GM21786 (cell line): ENCODE data around the gene NFKBIL1.
A peak's percentile ranks its signal among the peaks of the same experiment; 100 is the strongest.

Source experiments
- ATAC-seq: cut with Tn5 transposase; IDR thresholded peaks from one replicate; pipeline ENCODE4 v1.9.1; 2021; ENCODE audit not compliant: unreplicated experiment

NFKBIL1 gene

DNA sequence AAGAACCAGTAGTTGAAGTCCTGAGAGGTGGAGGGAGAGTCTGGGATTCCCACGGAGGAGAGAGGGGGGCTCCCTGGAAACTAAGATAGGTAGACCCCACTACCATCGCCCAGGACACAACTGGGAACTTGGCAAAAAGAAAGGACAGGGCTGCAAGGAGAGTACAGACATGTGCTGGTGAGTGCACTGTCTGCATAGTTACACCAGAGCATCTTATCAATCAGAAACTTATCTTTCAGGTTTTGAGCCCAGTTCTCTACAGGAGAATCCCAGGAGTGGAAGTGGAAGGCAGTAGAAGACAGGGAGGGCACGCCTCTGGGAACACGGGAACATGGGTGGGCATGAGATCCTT lies 12.2 kb downstream of the NFKBIL1 start:
- no peak for ATAC-seq

DNA sequence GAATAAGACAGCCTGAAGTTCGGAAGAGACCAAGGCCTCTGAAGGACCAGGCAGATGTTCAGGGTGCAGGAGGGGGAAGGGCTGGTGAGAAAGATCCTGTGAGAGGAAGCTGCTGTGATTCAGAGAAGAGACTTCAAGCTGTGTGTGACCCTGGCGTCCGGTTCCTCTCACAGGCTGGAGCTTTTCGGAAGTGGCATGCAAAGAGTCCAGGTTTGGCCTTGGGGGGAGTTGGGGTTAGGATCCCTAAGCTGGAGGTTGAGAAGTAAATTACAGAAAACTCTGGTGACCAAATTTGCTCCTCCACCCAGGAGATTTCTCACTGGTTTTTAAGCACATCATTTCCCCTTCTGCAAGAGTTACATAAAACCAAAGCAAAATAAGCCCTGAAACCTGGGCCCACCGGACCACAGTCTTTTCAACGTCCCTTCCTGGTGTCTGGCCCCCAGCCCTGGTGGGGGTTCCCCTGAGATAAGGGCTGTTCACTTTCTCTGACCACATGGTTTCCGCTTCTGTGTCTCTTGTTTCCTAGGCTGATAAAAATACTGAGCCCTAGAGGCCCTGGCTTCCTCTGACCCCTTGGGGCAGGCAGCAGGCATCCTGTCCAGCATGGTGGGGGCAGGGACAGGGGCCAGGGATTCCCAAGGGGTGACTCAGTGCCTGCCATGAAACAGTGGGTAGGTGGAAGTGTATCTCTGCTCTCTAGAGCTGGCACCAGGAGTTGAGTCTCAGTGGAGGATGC lies 12.7 kb downstream of the NFKBIL1 start:
- peak; percentile 67 for ATAC-seq

DNA sequence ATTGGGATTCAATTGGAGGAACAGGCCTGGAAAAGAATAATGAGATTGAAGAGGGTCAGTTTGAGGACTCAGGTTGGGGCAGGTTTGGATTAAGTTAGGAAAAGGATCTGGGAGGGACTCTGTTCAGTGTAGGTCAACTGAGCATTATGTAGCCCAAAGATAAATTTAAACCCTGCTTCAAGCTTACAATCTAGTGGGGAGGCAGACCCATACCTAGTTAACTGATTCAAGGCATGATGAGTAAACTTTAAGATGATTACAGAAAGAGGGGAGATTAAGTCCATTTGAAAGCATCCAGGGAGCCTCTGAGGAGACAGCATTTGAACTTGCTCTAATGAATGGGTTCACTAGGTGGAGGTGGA lies 13.3 kb downstream of the NFKBIL1 start:
- ATAC-seq = no peak

DNA sequence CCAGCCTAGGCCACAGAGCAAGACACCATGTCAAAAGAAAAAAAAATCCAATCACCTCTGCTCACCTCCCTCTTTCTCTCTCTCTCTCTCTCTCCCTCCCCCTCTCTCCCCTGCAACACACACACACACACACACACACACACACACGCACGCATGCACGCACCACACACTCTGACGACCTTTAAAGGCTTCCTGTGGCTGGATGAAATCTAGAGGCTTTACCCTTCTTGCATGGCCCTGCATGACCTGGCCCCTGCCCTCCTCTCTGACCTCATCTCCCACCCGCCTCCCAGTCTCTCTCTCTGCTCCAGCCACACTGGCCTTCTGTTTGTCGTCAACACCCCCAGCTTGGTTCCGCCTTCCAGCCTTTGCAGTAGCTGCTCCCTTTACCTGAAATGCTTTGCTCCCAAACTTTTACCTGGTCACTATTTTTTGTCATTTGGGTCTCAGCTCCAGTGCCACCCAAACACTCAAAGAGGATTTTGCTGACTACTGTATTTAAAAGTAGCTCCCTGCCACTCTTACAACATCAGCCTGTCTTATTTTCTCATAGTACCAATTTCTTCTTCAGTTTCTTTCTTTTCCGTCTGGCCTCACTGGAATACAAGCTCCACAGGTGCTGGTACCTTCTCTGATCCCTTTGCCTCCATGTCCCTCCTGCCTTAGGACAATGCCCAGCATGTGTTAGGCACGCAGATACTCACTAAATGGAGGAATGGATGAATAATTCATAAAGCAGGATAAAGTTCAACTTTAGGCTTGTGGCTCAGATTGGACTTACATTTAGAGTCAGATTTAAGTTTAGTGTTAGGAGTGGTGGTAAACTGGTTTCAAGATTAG lies 20.3 kb downstream of the NFKBIL1 start:
- ATAC-seq = no peak

DNA sequence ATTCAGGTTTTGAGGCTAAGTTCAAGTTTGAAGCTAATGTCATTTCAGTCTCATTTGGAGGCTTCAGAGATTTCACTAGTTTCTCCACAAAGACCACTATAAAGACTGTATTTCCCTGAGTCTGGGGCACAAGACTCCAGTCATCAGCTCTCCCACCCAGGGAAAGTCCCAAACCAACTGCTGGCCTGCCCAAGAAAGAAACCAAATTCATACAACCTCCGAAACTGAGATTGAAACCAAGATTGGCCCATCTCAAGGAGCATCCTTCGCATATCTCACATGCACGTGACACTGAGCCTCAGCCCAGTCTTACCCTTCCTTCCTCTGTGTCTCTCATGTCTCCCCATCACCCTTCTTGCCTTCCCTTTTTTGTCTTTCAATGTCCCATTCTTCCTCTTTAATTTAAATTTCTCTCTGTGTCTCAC lies 21.1 kb downstream of the NFKBIL1 start:
- peak; percentile 54 for ATAC-seq

DNA sequence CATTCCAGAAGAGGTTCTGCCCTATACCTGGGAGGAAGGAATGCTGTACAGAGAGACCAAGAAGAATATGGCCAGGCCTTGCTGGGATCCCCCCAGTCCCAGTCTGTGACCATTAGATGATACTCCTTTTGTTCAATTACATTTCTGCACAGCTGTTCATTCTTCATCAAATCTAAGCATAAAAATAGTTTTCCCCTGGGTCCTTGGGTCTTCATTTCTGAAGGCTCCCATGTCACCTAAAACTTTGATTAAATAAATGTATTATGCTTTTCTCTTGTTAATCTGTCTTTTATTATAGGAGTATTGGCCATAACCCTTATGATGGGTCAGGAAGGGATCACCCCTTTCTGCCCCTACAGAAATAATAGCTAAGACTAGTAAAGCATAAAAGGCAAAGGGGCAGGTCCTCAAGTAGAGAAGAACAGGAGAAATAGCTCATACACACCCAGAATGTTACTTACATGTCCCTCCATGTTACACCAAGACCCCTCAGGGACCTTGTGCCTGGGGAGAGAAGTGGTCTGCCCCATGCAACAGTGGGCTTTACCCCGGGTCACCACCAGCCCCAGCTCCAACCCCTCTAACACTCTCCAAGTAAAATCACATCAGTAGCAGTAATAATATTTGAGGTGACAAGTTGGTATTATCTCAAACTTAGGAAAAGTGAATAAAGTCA lies 22.6 kb downstream of the NFKBIL1 start:
- ATAC-seq = no peak

DNA sequence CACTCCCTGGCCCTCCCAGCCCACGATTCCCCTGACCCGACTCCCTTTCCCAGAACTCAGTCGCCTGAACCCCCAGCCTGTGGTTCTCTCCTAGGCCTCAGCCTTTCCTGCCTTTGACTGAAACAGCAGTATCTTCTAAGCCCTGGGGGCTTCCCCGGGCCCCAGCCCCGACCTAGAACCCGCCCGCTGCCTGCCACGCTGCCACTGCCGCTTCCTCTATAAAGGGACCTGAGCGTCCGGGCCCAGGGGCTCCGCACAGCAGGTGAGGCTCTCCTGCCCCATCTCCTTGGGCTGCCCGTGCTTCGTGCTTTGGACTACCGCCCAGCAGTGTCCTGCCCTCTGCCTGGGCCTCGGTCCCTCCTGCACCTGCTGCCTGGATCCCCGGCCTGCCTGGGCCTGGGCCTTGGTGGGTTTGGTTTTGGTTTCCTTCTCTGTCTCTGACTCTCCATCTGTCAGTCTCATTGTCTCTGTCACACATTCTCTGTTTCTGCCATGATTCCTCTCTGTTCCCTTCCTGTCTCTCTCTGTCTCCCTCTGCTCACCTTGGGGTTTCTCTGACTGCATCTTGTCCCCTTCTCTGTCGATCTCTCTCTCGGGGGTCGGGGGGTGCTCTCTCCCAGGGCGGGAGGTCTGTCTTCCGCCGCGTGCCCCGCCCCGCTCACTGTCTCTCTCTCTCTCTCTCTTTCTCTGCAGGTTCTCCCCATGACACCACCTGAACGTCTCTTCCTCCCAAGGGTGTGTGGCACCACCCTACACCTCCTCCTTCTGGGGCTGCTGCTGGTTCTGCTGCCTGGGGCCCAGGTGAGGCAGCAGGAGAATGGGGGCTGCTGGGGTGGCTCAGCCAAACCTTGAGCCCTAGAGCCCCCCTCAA lies 24.9 kb downstream of the NFKBIL1 start, which contains the start of gene LTA:
TSS of gene LTA (plus strand) at position 249 of the 871 bp plus-strand sequence. CDS start at position 703, 454 bp downstream.
- ATAC-seq = no peak

DNA sequence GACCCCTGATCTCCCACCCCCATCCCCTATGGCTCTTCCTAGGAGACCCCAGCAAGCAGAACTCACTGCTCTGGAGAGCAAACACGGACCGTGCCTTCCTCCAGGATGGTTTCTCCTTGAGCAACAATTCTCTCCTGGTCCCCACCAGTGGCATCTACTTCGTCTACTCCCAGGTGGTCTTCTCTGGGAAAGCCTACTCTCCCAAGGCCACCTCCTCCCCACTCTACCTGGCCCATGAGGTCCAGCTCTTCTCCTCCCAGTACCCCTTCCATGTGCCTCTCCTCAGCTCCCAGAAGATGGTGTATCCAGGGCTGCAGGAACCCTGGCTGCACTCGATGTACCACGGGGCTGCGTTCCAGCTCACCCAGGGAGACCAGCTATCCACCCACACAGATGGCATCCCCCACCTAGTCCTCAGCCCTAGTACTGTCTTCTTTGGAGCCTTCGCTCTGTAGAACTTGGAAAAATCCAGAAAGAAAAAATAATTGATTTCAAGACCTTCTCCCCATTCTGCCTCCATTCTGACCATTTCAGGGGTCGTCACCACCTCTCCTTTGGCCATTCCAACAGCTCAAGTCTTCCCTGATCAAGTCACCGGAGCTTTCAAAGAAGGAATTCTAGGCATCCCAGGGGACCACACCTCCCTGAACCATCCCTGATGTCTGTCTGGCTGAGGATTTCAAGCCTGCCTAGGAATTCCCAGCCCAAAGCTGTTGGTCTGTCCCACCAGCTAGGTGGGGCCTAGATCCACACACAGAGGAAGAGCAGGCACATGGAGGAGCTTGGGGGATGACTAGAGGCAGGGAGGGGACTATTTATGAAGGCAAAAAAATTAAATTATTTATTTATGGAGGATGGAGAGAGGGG lies 26.1 kb downstream of the NFKBIL1 start:
- no peak for ATAC-seq

DNA sequence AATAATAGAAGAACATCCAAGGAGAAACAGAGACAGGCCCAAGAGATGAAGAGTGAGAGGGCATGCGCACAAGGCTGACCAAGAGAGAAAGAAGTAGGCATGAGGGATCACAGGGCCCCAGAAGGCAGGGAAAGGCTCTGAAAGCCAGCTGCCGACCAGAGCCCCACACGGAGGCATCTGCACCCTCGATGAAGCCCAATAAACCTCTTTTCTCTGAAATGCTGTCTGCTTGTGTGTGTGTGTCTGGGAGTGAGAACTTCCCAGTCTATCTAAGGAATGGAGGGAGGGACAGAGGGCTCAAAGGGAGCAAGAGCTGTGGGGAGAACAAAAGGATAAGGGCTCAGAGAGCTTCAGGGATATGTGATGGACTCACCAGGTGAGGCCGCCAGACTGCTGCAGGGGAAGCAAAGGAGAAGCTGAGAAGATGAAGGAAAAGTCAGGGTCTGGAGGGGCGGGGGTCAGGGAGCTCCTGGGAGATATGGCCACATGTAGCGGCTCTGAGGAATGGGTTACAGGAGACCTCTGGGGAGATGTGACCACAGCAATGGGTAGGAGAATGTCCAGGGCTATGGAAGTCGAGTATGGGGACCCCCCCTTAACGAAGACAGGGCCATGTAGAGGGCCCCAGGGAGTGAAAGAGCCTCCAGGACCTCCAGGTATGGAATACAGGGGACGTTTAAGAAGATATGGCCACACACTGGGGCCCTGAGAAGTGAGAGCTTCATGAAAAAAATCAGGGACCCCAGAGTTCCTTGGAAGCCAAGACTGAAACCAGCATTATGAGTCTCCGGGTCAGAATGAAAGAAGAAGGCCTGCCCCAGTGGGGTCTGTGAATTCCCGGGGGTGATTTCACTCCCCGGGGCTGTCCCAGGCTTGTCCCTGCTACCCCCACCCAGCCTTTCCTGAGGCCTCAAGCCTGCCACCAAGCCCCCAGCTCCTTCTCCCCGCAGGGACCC lies 27.0 kb downstream of the NFKBIL1 start:
- ATAC-seq = no peak

DNA sequence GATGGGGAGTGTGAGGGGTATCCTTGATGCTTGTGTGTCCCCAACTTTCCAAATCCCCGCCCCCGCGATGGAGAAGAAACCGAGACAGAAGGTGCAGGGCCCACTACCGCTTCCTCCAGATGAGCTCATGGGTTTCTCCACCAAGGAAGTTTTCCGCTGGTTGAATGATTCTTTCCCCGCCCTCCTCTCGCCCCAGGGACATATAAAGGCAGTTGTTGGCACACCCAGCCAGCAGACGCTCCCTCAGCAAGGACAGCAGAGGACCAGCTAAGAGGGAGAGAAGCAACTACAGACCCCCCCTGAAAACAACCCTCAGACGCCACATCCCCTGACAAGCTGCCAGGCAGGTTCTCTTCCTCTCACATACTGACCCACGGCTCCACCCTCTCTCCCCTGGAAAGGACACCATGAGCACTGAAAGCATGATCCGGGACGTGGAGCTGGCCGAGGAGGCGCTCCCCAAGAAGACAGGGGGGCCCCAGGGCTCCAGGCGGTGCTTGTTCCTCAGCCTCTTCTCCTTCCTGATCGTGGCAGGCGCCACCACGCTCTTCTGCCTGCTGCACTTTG lies 28.0 kb downstream of the NFKBIL1 start, which contains the start of gene TNF:
TSS of gene TNF (plus strand) at position 231 of the 567 bp plus-strand sequence. CDS start at position 408, 177 bp downstream.
- no peak for ATAC-seq

DNA sequence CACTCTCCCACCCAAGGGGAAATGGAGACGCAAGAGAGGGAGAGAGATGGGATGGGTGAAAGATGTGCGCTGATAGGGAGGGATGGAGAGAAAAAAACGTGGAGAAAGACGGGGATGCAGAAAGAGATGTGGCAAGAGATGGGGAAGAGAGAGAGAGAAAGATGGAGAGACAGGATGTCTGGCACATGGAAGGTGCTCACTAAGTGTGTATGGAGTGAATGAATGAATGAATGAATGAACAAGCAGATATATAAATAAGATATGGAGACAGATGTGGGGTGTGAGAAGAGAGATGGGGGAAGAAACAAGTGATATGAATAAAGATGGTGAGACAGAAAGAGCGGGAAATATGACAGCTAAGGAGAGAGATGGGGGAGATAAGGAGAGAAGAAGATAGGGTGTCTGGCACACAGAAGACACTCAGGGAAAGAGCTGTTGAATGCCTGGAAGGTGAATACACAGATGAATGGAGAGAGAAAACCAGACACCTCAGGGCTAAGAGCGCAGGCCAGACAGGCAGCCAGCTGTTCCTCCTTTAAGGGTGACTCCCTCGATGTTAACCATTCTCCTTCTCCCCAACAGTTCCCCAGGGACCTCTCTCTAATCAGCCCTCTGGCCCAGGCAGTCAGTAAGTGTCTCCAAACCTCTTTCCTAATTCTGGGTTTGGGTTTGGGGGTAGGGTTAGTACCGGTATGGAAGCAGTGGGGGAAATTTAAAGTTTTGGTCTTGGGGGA lies 28.7 kb downstream of the NFKBIL1 start:
- no peak for ATAC-seq

DNA sequence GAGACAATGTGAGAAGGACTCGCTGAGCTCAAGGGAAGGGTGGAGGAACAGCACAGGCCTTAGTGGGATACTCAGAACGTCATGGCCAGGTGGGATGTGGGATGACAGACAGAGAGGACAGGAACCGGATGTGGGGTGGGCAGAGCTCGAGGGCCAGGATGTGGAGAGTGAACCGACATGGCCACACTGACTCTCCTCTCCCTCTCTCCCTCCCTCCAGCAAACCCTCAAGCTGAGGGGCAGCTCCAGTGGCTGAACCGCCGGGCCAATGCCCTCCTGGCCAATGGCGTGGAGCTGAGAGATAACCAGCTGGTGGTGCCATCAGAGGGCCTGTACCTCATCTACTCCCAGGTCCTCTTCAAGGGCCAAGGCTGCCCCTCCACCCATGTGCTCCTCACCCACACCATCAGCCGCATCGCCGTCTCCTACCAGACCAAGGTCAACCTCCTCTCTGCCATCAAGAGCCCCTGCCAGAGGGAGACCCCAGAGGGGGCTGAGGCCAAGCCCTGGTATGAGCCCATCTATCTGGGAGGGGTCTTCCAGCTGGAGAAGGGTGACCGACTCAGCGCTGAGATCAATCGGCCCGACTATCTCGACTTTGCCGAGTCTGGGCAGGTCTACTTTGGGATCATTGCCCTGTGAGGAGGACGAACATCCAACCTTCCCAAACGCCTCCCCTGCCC lies 29.6 kb downstream of the NFKBIL1 start:
- no peak for ATAC-seq

DNA sequence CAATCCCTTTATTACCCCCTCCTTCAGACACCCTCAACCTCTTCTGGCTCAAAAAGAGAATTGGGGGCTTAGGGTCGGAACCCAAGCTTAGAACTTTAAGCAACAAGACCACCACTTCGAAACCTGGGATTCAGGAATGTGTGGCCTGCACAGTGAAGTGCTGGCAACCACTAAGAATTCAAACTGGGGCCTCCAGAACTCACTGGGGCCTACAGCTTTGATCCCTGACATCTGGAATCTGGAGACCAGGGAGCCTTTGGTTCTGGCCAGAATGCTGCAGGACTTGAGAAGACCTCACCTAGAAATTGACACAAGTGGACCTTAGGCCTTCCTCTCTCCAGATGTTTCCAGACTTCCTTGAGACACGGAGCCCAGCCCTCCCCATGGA lies 30.2 kb downstream of the NFKBIL1 start:
- no peak for ATAC-seq

DNA sequence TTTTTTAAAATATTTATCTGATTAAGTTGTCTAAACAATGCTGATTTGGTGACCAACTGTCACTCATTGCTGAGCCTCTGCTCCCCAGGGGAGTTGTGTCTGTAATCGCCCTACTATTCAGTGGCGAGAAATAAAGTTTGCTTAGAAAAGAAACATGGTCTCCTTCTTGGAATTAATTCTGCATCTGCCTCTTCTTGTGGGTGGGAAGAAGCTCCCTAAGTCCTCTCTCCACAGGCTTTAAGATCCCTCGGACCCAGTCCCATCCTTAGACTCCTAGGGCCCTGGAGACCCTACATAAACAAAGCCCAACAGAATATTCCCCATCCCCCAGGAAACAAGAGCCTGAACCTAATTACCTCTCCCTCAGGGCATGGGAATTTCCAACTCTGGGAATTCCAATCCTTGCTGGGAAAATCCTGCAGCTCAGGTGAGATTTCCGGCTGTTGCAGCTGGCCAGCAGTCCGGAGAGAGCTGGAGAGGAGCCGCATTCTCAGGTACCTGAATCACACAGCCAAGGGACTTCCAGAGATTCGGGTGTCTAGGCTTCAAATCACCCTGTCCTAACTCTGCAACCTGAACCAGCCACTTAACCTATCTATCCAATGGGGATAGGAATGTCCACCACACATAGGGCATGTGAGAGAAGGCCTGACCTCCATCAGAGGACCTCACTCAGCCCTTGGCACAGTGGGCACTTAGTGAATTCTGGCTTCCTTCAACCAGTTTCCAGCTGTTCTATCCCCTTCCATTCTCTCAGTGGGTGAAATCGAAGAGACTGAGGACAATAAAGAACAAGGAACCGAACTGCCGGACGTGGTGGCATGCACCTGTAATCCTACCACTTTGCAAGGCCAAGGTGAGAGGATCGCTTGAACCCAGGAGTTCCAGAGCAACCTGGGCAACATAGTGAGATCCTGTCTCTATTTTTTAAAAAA lies 31.0 kb downstream of the NFKBIL1 start:
- ATAC-seq = no peak

DNA sequence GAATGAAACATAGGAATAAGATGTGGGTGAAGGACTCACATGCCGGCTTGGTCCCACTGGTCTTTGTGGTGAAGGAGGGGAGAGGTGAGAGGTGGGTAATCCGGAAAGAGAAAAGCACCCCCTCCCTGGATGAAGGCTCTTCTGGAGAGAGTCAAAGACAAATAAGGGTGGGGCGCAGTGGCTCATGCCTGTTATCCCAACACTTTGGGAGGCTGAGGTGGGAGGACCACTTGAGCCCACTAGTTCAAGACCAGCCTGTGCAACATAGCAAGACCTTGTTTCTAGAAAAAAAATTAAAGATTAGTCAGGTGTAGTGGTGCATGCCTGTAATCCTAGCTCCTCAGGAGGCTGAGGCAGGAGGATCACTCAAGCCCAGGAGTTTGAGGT lies 31.7 kb downstream of the NFKBIL1 start:
- no peak for ATAC-seq
